Cardiac septum (tissue), 1 donor: ENCODE results near the gene WNT11. TPM values are rescaled to one million over a fixed set of nuclear protein-coding genes. Genes with fewer than 3 reads are reported as not detected.
A peak's percentile ranks its signal among the peaks of the same experiment; 100 is the strongest.

ENCODE experiments used
- DNase-seq: peaks from one replicate; pipeline ENCODE4 v3.0.0-alpha.2; 2020; ENCODE audit warnings: low spot score
- intact Hi-C: fragments of 100-400 bp; cut with DNase I; formaldehyde crosslinking; loops from one replicate; pipeline ENCODE4 v1.14.0; 2022
- total RNA-seq: library from RNA; stranded (reverse); fragmentation: NEBNext Ultra II Directional; extraction: Animal tissue kit (Norgen Biotek cat#: 25700); gene quantifications from one replicate; pipeline ENCODE4 v1.2.1, GENCODE V29; 2021
- donor health status: DM: no; HTN: no; CAD: no.

WNT11 gene
- total RNA-seq, 1 donor from 2014 or later = 9.2 TPM

DNA sequence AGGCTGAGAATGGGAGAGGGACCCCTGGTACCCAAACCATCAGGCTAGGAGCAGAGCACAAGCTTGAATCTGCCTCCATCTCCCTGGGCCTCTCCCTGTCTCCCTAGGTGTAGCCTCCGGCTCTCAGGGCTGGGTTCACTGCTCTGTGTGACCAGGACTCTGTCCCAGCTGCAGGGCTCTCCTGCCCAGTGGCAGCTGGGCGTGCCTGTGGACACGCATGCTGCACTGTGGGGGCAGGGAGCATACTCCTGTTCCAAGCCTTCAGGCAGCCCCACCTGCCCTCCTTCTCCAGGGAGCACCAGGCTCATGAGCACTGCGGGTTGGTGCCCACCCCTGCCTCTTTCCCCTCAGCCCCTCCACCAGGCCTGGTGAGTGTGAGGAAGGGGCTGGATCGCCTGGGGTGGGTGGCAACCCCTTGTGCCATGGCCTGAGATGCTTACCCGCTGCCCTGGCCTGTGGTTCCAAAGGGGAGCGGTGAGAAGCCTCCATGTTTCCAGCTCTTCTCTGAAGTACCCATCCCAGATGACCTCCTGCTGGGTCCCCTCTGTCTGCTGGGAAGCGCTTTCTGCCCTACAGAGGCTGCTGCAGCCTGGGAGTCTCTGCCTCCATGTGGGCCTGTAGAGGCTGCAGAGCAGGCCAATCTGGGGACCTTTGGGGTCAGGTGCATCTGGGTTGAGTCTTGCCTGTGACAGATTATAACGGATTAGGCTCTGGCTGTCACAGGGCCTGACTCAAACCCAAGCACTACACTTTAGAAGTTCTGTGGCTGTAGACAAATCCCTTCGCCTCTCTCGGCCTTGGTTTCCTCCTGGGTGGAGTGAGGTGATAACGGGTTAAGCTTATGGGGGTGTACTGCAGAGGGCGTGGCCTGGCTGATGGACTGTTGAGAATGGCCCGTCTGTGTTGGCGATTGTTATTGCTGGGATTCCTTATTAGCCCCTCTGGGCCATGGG is 43.7 kb downstream of the WNT11 start:
- intact Hi-C loops = no loop called here
- DNase-seq = no peak

DNA sequence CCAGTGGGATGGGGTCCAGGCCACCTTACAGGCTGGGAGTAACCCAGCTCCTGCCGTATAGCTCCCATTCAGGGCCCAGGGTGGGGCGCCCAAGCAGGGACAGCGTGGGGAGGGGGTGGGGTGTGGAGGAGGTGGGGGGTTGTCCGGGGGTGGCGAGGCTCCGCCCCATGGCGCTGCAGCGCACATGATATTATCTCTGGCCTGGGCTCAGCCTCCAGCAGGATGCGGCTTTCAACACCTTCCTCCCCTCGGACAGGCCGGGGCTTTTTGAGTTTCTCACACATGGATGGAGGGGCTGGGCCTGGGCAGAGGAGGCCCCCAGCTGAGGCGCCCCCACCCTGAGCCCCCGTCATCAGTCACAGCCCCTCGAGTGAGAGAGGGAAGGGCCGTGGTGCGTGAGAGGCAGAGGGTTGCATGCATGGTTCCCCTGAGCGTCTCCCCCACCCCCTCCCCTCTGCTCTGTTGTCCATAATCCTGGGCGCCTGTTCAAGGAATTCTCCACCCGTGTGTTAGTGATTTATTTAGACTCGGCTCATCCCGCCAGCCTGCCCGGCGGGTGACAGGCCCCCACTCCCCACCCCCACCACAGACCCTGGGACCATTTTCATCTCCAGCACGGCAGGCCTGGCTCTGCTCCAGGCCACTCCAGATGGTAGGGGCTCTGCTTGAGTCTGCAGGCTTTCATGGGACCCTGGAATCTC is 44.9 kb downstream of the WNT11 start:
- no peak for DNase-seq
- intact Hi-C loops = no loop called here

DNA sequence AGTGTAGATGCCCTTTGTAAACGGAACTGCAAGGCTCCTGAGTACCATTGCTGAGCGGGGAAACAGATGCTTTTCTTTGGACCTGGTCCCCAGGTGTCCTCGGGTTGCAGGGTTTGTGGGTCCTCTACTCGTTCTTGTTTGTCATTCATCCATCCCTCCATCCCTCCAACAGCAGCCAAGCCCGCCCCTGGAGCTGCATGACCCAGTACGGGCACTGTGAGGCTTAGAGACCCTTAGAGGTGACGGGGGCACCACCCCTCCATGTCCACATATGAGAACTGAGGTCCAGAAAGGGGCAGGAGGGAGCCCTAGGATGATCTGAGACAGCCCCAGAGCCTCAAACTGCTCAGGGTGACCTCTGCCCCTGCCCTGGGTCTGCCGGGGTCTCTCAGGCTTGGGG is 45.4 kb downstream of the WNT11 start:
- intact Hi-C loops = no loop called here
- DNase-seq = no peak

DNA sequence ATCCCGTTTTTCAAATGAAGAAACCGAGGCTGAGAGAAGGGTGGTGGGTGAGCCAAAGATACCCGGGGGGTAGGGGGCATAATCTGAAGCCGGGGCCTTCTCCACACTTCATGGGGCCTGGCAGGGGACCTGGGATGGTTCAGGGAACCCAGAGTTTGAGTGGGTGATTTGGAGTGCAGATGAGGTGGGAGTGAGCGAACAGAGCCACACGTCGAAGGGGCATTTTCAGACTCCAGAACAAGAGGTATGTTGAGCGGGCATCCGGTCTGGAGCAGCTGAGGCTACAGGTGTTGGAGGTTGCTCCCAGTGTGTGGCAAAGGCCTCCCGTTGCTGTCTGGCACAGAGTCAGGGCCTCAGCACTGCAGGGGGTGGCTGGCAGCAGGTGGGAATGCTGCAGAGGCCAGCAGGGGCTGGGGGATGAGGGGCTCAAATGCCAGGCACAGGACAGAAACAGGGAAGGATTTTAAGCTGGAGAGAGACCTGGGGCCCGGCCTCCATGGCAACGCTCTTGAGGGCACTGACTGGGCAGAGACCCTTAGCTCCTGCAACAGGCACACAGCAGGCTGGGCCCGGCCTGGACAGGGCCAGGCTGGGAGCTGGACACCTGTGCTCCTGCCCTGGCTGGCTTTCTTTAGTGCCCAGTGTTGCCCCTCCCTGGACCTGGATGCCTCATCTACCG is 46.2 kb downstream of the WNT11 start:
- DNase-seq = no peak
- intact Hi-C loops = loop anchor here (10.0 kb wide), 1 partner anchor 355 kb away; no protein-coding TSS in a partner anchor

DNA sequence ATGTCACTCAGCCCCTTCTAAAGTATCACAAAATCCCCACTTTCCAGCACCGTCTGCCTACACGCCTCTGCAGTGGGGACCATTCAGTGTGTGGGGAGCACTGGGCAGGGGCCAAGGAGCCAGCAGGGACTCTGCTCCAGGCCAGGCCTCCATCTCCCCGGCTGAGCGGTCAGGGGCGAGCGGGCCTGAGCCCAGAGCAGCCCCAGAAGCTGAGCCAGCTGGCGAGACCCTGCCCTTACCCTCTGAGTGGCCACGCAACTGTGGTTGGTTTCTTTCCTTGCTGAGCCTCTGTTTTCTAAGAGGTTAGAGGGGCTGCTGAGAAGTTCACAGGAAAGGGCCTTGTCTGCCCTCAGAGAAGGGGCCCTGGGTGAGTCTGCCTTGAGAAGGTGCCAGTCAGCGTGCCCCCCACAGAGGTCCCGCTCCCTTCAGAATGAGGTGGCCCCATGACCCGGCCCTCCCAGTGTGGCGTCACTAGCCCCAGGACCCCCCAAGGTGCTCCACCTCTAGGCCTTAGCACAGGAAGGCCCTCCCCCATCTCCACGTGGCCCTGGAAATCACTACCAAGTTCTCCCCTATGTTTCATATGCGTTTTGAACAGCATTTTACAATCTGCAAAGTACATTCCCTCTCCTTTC is 46.9 kb downstream of the WNT11 start:
- no peak for DNase-seq
- intact Hi-C loops = loop anchor here (10.0 kb wide), 1 partner anchor 355 kb away; no protein-coding TSS in a partner anchor

DNA sequence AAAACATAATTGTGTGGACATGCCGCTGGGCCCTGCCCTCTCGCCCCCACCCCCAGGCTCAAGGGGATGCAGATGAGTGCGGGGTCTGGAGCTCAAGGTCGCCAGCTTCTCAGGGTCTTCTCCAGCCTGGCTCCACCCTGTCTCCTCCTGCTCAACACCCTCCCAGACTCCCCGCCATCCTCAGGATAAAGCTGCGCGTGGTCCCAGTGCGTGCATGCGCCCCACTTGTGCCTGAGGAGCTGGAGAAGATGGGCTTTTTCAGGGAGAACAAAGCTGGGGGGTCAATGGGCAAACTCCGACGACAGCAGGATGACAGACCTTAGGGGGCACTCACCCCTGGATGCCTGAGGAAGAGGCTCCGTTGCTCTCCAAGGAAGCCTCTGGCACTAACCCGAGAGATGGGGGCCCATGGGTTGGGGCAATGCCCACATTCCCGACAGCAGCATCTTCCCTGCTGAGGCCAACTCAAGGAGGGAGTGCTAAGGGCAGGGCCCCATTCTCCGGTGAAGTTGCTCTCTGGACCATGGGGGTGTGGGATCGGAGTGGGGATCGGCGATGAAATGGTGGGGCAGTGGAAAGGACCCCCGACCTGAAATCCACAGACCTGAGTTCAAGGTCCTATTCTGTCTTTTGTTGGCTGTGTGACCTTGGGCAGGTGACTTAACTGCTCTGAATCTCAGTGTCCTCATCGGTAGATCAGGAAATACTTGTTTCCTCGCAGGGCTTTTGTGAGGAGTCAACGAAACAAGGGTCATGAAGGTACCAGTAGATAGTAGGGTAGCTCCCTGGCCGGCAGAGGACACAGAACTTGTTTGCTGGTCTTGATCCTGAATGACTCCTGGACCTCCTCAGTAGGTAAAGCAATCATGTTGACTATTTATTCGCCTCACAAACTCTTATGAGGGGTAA is 47.7 kb downstream of the WNT11 start:
- intact Hi-C loops = loop anchor here (10.0 kb wide), 1 partner anchor 354 kb away; no protein-coding TSS in a partner anchor
- DNase-seq = no peak

DNA sequence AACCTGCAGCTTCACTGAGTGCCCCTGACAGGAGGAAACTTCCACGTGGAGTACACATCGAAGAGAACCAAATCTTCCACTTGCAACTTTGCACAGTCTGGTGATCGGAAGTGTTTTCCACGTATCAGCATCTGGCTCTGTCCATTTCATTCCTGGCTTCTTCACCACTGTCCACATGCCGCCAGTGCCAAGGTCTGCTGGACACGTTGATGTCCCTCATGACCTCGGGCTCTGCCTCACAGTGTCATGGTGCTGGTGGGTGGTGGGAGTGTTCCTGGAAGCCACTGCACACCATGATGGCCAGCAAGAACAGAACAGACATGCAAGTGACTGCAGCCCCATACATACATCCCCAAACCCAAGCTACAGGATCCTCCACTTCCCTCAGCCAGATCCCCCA is 48.4 kb downstream of the WNT11 start:
- DNase-seq = no peak
- intact Hi-C loops = loop anchor here (10.0 kb wide), 1 partner anchor 353 kb away; no protein-coding TSS in a partner anchor

DNA sequence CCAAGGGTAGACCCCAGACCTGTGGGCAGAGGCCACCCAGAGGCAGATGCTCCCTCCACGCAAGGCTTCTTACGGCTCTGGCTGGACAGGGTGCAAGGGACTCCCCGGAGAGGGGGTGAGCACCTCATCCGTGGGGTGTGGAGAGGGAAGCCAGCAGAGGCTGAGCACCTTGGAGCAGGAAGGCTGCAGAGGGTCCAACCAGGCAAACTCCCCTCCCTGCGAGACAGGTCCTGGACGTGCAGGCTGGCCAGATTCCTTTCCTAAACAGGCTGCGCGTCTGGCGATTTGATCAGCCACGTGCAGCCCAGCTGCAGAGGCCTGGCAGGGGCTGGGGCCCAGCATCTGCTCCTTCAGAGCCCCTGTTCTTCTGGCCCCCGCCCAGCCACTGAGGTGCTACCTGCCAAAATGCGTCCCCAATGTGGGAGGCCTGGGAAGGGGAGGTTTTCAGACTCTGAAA is 49.3 kb downstream of the WNT11 start:
- DNase-seq = no peak

DNA sequence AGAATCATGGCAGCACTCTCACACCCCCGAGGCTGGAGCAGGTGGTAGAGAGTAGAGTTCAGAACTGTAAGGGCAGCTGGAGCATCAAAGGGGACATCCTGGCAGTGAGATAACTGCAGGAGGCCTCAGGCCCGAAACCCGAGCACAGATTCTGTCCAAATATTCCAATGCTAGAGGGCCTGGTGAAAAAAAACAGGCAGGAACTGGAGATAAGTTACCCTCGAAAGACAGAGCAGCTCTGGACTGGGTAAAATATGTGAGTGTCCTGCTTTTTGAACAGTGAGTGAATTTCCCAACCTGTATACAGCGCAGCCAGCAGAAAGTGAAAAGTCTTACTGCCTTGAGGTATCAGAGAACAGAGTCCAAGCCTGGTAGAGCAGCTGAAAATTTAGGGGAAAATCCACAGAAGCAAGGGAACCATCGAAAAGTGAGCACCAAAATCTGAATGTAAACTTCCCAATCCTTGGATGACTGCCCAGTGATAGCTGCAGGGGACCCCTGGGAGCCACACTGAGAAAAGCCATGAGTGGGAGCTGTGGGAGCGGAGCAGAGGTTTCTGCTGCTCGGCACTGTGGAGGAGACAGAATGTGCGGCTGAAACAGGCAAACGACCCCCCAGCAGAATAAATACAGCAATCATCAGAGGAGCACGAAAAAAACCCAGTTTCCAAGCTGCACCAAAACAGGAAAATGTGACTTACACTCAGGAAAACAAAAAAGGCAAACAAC is 50.6 kb downstream of the WNT11 start:
- DNase-seq = peak; percentile 49
- intact Hi-C loops = loop anchor here (10.0 kb wide), 1 partner anchor 351 kb away; no protein-coding TSS in a partner anchor

More for the DNA sequence above, 49.3 kb downstream of the WNT11 start:
- intact Hi-C loops = loop anchor here (10.0 kb wide), 1 partner anchor 352 kb away; no protein-coding TSS in a partner anchor

DNA sequence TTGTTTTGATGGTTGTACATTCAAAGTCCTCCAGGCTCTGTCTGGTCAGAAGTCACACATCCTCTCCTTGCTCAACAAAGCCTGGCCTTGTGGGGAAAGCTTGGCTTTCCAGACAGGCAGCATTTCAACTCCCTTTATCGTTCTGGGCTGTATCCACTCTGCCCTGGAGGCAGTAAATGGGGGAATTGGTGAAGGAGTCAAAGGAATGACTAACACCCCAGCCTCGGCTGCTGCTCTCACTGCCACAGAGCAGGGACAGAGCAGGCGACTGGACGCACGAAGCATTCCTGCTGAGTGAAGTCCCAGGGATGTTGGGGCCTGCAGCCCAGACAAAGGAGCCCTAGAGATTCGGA is 52.8 kb downstream of the WNT11 start:
- DNase-seq = no peak
- intact Hi-C loops = loop anchor here (10.0 kb wide), 1 partner anchor 349 kb away; no protein-coding TSS in a partner anchor

DNA sequence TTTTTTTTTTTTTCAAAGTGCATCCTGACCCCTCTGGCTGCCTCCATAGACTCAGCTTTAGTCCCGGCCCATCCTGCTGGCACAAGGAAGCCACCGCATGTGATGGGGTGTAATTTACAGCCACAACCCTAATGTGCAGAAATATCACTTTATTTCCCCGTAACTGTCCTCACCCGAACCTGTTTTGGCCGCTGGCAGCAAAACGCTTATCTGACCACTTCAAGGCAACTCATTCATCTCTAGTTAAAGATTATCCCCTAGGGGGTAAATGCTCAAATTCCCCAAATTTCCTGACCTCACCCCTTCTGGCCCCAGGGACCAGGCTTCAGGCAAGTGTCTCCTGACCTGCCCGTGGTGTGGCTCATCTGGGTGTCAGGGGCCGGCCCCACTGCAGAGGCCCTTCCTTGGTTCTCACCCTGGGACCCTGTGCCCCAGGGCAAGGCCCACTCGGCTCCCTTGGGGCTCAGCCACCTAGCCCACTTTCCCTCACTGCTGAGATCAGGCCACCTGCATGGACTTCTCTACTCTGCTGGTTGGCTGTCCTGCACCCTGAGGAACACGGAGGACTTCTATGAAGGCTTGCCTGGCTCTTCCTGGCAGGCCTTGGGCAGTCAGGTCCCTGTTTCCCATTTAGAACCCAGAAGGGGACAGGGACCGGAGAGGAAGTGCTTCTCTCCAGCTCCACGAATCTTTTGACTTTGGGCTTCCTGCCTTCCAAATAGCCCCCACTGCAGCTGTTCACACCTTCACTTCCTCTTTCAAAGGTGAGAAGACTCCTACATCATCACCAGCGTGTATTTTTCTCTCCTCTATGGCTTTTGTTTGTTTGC is 53.3 kb downstream of the WNT11 start:
- intact Hi-C loops = loop anchor here (1.0 to 10.0 kb wide), 2 partner anchors 257 to 348 kb away; no protein-coding TSS in a partner anchor
- DNase-seq = no peak

DNA sequence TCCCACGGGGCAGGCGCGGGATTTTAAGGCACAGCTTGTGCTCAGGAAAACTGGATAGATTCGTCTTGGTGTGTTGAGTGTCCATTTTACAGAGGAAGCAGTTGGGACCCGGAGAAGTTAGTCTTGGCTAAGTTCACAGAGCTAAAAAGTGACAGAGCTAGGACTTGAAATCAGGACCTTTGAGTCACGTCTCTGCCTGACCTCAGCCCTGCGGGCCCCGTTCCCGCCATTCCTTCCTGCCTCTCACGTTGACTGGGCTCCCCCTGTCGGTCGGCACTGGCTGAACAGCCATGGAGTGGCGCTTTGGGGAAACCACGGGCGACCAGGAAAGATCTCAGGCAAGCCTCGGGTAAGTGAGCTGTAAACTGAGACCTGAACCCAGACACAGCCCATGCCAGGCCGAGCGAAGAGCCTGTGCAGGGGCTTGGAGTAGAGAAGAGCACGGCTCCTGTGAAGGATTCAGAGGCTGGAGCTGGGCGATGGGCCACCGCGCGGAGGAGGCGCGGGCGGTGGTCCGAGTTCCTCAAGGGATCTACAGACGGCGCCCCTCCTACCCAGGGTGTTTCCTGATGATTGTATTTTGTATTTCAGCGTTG is 54.1 kb downstream of the WNT11 start:
- peak; percentile 92 for DNase-seq
- intact Hi-C loops = loop anchor here (1.0 to 10.0 kb wide), 2 partner anchors 256 to 347 kb away; no protein-coding TSS in a partner anchor

DNA sequence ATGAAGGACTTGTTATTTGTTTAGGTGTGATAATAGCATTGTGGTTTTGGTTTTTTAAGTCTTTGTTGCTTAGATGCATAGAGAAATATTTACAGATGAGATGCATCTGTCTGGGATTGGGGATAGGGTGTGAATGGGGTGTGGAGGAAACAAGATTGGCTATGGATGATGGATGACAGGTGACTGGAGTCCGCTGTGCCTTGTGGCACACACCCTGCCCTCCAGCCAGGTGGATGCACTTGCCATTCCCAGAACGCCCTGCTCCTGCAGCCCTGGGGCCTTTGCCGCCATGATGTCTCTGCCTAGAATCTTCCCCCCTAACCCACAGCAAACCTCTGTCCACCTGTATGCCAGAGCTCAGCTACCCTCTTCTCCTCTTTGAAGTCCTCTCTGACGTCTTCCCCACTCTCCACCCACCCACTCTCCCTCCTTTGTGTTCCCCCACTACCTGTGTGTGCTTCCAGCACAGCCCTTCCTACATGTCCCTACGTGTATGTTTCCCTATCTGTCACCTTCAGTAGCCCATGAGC is 54.7 kb downstream of the WNT11 start:
- no peak for DNase-seq
- intact Hi-C loops = loop anchor here (1.0 to 10.0 kb wide), 2 partner anchors 255 to 347 kb away; no protein-coding TSS in a partner anchor

DNA sequence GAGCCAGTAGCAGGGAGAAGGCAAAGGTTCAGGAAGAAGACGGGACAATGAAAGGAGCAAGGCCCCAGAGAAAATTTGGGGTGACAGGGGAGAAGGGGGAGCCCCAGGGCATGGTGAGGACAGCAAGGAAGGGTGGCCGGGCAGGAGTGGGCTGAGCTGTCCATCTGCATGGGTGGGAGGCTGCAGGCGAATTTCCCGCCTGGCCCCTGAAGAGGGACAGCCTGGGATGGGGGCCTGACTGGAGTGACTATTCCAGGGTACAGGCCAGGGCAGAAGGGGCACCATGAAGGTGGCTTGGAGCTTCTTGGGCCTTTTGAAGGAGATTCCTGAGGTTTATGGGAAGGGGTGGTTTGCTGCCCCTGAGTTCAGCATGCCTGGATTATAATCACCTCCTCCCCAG is 56.2 kb downstream of the WNT11 start:
- no peak for DNase-seq
- intact Hi-C loops = loop anchor here (10.0 kb wide), 1 partner anchor 345 kb away; no protein-coding TSS in a partner anchor

DNA sequence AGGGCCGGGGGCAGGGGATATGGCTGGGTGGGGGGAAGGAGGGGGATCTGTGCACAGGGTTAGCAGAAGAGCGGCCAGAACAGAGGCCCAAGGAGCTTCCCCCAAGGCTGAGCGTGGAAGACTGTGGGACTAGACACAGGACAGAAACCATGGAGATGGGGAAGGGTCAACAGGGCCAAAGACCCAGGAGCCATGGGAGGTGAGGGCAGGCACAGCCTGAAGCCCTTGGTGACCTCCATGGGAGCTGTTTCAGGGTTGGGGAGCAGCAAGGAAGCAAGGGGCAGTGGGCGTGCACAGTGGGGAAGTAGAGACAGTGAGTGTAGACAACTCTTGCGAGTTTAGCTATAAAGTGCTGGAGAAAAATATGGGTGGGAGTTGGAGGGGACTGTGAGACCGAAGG is 56.6 kb downstream of the WNT11 start:
- intact Hi-C loops = loop anchor here (10.0 kb wide), 1 partner anchor 345 kb away; no protein-coding TSS in a partner anchor
- no peak for DNase-seq
